Stimulated activated naive CD8-positive, alpha-beta T cell treated with anti-CD3 and anti-CD28 coated beads, Interleukin-15, Interleukin-2, amounts not matched to agents 100 ng/mL and 50 ng/mL, for 24 hours (primary cell): ENCODE results near the gene LRP4.

ENCODE experiments used
- H3K27ac Mint-ChIP-seq: one replicate; pipeline ENCODE4 v1.8.0; 2021; ENCODE audit warnings: mild to moderate bottlenecking, mixed read lengths
- H3K27me3 Mint-ChIP-seq: one replicate; pipeline ENCODE4 v1.8.0; 2021; ENCODE audit warnings: mixed read lengths
- H3K36me3 Mint-ChIP-seq: one replicate; pipeline ENCODE4 v1.8.0; 2021; ENCODE audit warnings: low read depth, mixed read lengths
- H3K4me1 Mint-ChIP-seq: one replicate; pipeline ENCODE4 v1.8.0; 2021; ENCODE audit warnings: low read depth, mixed read lengths
- H3K4me3 Mint-ChIP-seq: one replicate; pipeline ENCODE4 v1.8.0; 2021; ENCODE audit warnings: mild to moderate bottlenecking, mixed read lengths
- H3K9me3 Mint-ChIP-seq: one replicate; pipeline ENCODE4 v1.8.0; 2021; ENCODE audit warnings: mixed read lengths

LRP4 gene

DNA sequence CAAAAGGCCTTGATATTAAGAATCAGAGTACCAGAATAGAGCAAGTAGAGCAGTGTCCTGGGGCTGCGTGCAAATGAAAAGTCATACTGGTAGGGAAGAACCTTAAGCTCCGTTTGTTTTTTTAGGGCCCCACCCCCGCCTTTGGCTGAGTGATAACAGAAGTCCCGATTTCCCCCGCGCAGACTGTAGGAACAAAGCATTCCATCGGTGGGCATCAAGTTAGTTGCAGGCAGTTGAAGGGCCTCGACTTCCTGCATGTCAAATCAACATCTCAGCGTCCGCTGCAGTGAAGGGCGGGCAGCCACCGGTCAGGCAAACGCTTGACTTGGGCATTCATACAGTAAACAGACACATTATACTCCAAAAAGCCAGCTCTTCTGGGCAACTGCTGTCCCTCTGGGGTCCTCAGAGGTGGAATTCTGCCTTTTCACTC is 11.7 kb downstream of the LRP4 start:
- Mint-ChIP-seq H3K27ac (no peak overlapping the region), H3K9me3 (no peaks in the 10 kb centered on the region), H3K4me3 (no peak overlapping the region), H3K4me1 (no peaks in the 10 kb centered on the region), H3K36me3 (no peaks in the 10 kb centered on the region), H3K27me3 (peaks cover 14% of the 10 kb centered on the region)

DNA sequence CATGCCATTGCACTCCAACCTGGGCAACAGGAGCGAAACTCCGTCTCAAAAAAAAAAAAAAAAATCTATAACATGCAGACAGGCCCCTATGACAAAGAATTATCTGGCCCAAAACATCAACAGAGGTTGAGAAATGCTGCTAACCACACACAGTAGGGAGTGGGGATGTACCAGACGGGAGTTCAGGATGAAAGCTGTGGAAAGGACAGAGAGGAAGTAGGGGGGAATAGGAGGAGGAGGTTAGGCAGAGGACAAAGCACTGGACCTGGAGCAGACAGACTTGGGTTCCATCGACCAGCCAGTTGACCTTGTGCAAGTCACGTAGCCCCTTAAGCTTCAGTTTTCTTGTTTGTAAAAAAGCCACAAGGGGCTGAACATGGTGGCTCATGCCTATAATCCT is 12.5 kb downstream of the LRP4 start:
- H3K9me3 Mint-ChIP-seq = no peaks in the 10 kb centered on the region
- no peak overlapping the region for H3K27ac Mint-ChIP-seq
- no peaks in the 10 kb centered on the region for H3K4me1 Mint-ChIP-seq
- H3K4me3 Mint-ChIP-seq = no peak overlapping the region
- peaks cover 9% of the 10 kb centered on the region for H3K27me3 Mint-ChIP-seq
- no peaks in the 10 kb centered on the region for H3K36me3 Mint-ChIP-seq

DNA sequence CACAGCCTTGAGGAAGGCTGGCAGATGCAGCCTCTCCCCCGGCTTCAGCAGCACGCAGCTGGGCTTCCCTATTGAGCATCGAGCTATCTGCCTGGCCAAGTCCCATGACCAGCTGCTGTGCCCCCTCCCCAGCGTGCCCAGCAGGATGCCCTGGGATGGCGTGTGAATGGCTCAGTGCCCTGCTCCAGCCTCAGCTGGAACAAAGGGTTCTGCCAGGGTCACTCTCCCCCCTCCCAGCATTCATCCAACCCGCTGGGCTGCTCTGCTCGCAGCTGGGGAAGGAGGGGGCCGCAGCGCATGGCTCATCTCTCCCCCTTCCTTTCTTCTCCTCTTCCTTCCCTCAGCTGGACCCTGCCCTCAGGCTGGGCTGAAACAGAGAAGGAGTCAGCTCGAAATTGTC is 14.5 kb downstream of the LRP4 start:
- H3K27me3 Mint-ChIP-seq = peaks cover 2% of the 10 kb centered on the region
- H3K9me3 Mint-ChIP-seq = no peaks in the 10 kb centered on the region
- no peak overlapping the region for H3K4me3 Mint-ChIP-seq
- no peaks in the 10 kb centered on the region for H3K4me1 Mint-ChIP-seq
- no peak overlapping the region for H3K27ac Mint-ChIP-seq
- no peaks in the 10 kb centered on the region for H3K36me3 Mint-ChIP-seq

GRCh38 chr11:46902694-46903093 is 15.7 kb downstream of the LRP4 start:
- H3K4me3 Mint-ChIP-seq = no peak overlapping the region
- H3K4me1 Mint-ChIP-seq = no peaks in the 10 kb centered on the region
- H3K36me3 Mint-ChIP-seq = no peaks in the 10 kb centered on the region
- no peaks in the 10 kb centered on the region for H3K27me3 Mint-ChIP-seq
- no peak overlapping the region for H3K27ac Mint-ChIP-seq
- H3K9me3 Mint-ChIP-seq = no peaks in the 10 kb centered on the region

DNA sequence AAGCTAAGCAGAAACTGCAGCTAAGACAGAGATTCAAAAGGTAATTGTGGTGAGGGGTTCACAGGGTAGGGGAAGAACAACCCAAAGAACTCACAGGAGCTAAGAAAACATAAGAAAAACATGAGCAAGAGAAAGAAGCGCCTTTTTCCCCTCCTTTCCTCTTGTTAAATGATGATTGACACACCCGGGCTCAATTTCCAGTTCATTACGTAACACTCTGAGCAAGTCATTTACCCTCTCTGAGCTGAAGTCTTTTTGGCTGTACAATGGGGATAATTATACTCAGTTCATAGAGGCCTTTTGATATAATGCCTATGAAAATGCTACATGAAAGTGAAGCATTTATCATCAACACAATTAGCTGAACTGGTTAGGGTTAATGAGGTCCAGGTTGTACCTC is 17.2 kb downstream of the LRP4 start:
- Mint-ChIP-seq H3K9me3 (no peaks in the 10 kb centered on the region), H3K36me3 (no peaks in the 10 kb centered on the region), H3K27me3 (no peaks in the 10 kb centered on the region), H3K4me3 (no peak overlapping the region), H3K27ac (no peak overlapping the region), H3K4me1 (no peaks in the 10 kb centered on the region)

DNA sequence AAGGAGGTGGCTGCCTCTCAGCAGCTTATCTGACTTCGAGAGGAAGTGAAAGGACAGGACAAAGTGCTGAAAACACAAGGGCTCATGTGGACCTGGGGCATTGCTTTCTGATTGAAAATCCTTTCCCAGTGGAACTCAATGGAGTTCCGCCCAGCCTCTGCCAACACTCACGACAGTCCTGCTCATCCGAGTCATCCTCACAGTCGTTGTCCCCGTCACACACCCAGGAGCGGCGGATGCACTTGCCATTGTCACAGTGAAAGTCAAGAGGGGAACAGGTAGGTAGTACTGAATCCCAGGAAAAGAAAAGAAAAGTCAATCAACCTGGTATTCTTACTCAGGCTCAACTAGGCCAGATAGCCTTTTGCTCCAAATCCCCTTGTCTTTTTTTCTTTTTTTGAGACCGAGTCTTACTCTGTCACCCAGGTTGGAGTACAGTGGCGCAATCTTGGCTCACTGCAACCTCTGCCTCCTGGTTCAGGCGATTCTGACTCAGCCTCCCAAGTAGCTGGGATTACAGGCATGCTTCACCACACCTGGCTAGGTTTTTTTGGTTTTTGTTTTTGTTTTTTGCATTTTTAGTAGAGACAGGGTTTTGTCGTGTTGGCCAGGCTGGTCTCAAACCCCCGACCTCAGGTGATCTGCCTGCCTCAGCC is 18.1 kb downstream of the LRP4 start:
- H3K4me1 Mint-ChIP-seq = no peaks in the 10 kb centered on the region
- H3K36me3 Mint-ChIP-seq = no peaks in the 10 kb centered on the region
- H3K9me3 Mint-ChIP-seq = no peaks in the 10 kb centered on the region
- no peak overlapping the region for H3K27ac Mint-ChIP-seq
- H3K27me3 Mint-ChIP-seq = no peaks in the 10 kb centered on the region
- H3K4me3 Mint-ChIP-seq = no peak overlapping the region

GRCh38 chr11:46899501-46900025 is 18.8 kb downstream of the LRP4 start:
- no peaks in the 10 kb centered on the region for H3K4me1 Mint-ChIP-seq
- H3K4me3 Mint-ChIP-seq = no peak overlapping the region
- H3K9me3 Mint-ChIP-seq = no peaks in the 10 kb centered on the region
- no peaks in the 10 kb centered on the region for H3K27me3 Mint-ChIP-seq
- no peak overlapping the region for H3K27ac Mint-ChIP-seq
- H3K36me3 Mint-ChIP-seq = no peaks in the 10 kb centered on the region

- no peak overlapping the region for H3K4me3 Mint-ChIP-seq
- H3K9me3 Mint-ChIP-seq = no peaks in the 10 kb centered on the region
- H3K4me1 Mint-ChIP-seq = no peaks in the 10 kb centered on the region
- H3K27ac Mint-ChIP-seq = no peak overlapping the region
- H3K36me3 Mint-ChIP-seq = no peaks in the 10 kb centered on the region
- H3K27me3 Mint-ChIP-seq = no peaks in the 10 kb centered on the region
Measured at GRCh38 chr11:46898396-46899095, 19.8 kb downstream of the LRP4 start.

- Mint-ChIP-seq H3K9me3 (no peaks in the 10 kb centered on the region), H3K27ac (no peak overlapping the region), H3K4me3 (no peak overlapping the region), H3K4me1 (no peaks in the 10 kb centered on the region), H3K36me3 (no peaks in the 10 kb centered on the region), H3K27me3 (no peaks in the 10 kb centered on the region)
Measured at GRCh38 chr11:46896719-46897406, 21.5 kb downstream of the LRP4 start.

- Mint-ChIP-seq H3K4me1 (no peaks in the 10 kb centered on the region), H3K27ac (no peak overlapping the region), H3K27me3 (no peaks in the 10 kb centered on the region), H3K9me3 (no peaks in the 10 kb centered on the region), H3K36me3 (no peaks in the 10 kb centered on the region), H3K4me3 (no peak overlapping the region)
Measured at GRCh38 chr11:46895821-46896220, 22.5 kb downstream of the LRP4 start.

GRCh38 chr11:46894961-46895360 is 23.4 kb downstream of the LRP4 start:
- H3K9me3 Mint-ChIP-seq = no peaks in the 10 kb centered on the region
- no peak overlapping the region for H3K4me3 Mint-ChIP-seq
- no peaks in the 10 kb centered on the region for H3K27me3 Mint-ChIP-seq
- no peaks in the 10 kb centered on the region for H3K4me1 Mint-ChIP-seq
- no peak overlapping the region for H3K27ac Mint-ChIP-seq
- no peaks in the 10 kb centered on the region for H3K36me3 Mint-ChIP-seq

DNA sequence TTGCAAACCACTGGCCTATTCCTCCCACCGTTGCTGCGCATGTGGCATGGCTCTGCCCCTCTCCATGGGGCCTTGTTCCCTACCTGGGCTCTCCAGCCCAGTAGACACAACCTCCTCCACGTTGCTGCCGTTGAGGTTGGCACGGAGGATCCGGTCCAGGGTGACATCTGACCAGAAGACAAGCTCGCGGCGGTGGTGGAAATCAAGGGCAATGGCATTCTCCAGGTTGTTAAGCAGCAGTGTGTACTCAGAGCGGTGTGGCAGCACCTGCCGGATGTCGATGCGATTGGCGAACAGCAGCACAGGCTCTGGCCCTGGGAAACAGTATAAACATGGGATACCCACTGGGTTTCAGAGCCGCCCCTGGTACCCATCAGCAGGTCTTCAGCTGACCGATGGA is 23.8 kb downstream of the LRP4 start:
- H3K9me3 Mint-ChIP-seq = no peaks in the 10 kb centered on the region
- no peak overlapping the region for H3K4me3 Mint-ChIP-seq
- no peak overlapping the region for H3K27ac Mint-ChIP-seq
- no peaks in the 10 kb centered on the region for H3K4me1 Mint-ChIP-seq
- H3K36me3 Mint-ChIP-seq = no peaks in the 10 kb centered on the region
- H3K27me3 Mint-ChIP-seq = no peaks in the 10 kb centered on the region

DNA sequence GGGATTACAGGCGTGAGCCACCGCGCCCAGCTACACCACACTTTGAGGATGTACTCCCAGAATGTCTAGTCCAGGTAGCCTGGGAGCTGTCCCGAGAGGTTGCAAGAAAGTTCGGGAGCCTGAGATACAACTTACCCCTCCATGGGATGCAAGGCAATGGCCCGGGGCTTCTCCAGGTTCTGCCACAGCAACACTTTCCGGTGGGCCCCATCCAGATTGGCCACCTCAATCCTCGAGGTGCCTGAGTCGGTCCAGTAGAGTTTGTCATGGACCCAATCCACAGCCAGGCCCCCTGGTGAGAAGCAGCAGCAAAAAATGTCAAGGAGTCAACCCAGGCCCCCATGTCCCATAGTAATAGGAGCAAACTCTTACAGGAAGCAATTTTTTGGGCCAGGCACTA is 25.5 kb downstream of the LRP4 start:
- Mint-ChIP-seq H3K4me3 (no peak overlapping the region), H3K4me1 (no peaks in the 10 kb centered on the region), H3K27me3 (no peaks in the 10 kb centered on the region), H3K36me3 (no peaks in the 10 kb centered on the region), H3K27ac (no peak overlapping the region), H3K9me3 (no peaks in the 10 kb centered on the region)

DNA sequence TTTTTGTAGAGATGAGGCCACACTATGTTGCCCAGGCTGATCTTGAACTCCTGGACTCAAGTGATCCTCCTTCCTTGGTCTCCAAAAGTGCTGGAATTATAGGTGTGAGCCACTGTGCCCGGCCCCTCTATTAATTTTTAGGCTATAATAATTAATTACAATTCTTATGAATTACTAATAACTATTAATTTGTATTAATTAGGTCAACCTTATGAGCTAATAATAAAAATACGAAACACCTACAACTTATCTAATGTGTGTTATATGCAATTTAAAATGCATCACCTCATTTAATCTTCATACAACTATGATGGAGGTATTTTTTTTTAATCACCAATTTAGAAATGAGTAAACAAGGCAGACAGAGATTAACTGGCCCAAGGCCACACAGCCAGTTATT is 26.2 kb downstream of the LRP4 start:
- H3K27ac Mint-ChIP-seq = no peak overlapping the region
- no peaks in the 10 kb centered on the region for H3K27me3 Mint-ChIP-seq
- H3K9me3 Mint-ChIP-seq = no peaks in the 10 kb centered on the region
- H3K4me3 Mint-ChIP-seq = no peak overlapping the region
- H3K4me1 Mint-ChIP-seq = no peaks in the 10 kb centered on the region
- no peaks in the 10 kb centered on the region for H3K36me3 Mint-ChIP-seq

GRCh38 chr11:46890665-46891064 is 27.7 kb downstream of the LRP4 start:
- H3K4me1 Mint-ChIP-seq = no peaks in the 10 kb centered on the region
- no peak overlapping the region for H3K27ac Mint-ChIP-seq
- H3K9me3 Mint-ChIP-seq = no peaks in the 10 kb centered on the region
- H3K36me3 Mint-ChIP-seq = no peaks in the 10 kb centered on the region
- H3K4me3 Mint-ChIP-seq = no peak overlapping the region
- H3K27me3 Mint-ChIP-seq = no peaks in the 10 kb centered on the region
